Measurements from ENCODE around the gene OR5B17. TPM values are rescaled to one million over a fixed set of nuclear protein-coding genes. Genes with fewer than 3 reads are reported as not detected.

The OR5B17 gene
- total RNA-seq, 2 donors from 2014 or later, result not detected

DNA sequence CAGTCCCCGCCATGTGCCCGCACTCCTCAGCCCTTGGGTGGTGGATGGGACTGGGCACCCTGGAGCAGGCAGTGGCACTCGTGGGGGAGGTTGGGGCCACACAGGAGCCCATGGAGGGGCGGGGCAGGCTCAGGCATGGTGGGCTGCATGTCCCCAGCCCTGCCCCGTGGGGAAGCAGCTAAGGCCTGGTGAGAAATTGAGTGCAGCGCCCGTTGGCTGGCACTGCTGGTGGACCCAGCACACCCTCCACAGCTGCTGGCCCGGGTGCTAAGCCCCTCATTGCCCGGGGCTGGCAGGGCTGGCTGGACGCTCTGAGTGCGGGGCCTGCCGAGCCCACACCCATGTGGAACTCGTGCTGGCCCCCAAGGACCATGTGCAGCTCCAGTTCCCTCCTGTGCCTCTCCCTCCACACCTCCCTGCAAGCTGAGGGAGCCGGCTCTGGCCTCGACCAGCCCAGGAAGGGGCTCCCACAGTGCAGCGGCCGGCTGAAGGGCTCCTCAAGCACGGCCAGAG lies 31.7 kb upstream of the OR5B17 start:
- no peak overlapping the region for H3K4me3 ChIP-seq (ENCODE audit: low read length)
- Mint-ChIP-seq H3K27ac (no peak overlapping the region), H3K4me3 (no peak overlapping the region), H3K36me3 (ENCODE audit: low read depth) (no peaks in the 10 kb centered on the region), H3K27me3 (ENCODE audit: insufficient read depth) (no peaks in the 10 kb centered on the region), H3K9me3 (peaks cover 7% of the 10 kb centered on the region), H3K4me1 (no peaks in the 10 kb centered on the region)
- no peaks in the 10 kb centered on the region for H3K36me3 ChIP-seq (ENCODE audit: control insufficient read depth, insufficient read depth, low read length)
- no peak for DNase-seq
- H3K9me3 ChIP-seq (ENCODE audit: control insufficient read depth, low read length), result peaks cover 20% of the 10 kb centered on the region
- TF ChIP-seq, protein P1, sequence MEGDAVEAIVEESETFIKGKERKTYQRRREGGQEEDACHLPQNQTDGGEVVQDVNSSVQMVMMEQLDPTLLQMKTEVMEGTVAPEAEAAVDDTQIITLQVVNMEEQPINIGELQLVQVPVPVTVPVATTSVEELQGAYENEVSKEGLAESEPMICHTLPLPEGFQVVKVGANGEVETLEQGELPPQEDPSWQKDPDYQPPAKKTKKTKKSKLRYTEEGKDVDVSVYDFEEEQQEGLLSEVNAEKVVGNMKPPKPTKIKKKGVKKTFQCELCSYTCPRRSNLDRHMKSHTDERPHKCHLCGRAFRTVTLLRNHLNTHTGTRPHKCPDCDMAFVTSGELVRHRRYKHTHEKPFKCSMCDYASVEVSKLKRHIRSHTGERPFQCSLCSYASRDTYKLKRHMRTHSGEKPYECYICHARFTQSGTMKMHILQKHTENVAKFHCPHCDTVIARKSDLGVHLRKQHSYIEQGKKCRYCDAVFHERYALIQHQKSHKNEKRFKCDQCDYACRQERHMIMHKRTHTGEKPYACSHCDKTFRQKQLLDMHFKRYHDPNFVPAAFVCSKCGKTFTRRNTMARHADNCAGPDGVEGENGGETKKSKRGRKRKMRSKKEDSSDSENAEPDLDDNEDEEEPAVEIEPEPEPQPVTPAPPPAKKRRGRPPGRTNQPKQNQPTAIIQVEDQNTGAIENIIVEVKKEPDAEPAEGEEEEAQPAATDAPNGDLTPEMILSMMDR (conservative IDR thresholded peaks at IDR 0.05), result no peak
- WGBS, 2 experiments (ENCODE audit: insufficient coverage in 1 of 2, insufficient read length in 1 of 2), result 82 to 92% methylated on average over 10 to 18 of the region's 18 CpGs
- no peaks in the 10 kb centered on the region for H3K27me3 ChIP-seq (ENCODE audit: control insufficient read depth, insufficient read depth, low read length, poor library complexity, severe bottlenecking)
- no peak overlapping the region for H3K9ac ChIP-seq (ENCODE audit: extremely low read depth, low read length, poor library complexity, severe bottlenecking)
- no peaks in the 10 kb centered on the region for H3K4me1 ChIP-seq (ENCODE audit: control insufficient read depth, insufficient read depth, low read length)
- no peak overlapping the region for H3K27ac ChIP-seq (ENCODE audit: low read depth, low read length)

GRCh38 chr11:58354727-58355126 lies 4.1 kb downstream of the OR5B17 start:
- Mint-ChIP-seq H3K9me3 (no peaks in the 10 kb centered on the region), H3K4me1 (no peaks in the 10 kb centered on the region), H3K27ac (no peak overlapping the region), H3K27me3 (ENCODE audit: insufficient read depth) (no peaks in the 10 kb centered on the region), H3K4me3 (no peak overlapping the region), H3K36me3 (ENCODE audit: low read depth) (no peaks in the 10 kb centered on the region)
- H3K27ac ChIP-seq (ENCODE audit: low read depth, low read length), result no peak overlapping the region
- H3K9ac ChIP-seq (ENCODE audit: extremely low read depth, low read length, poor library complexity, severe bottlenecking), result no peak overlapping the region
- H3K9me3 ChIP-seq (ENCODE audit: control insufficient read depth, low read length), result no peaks in the 10 kb centered on the region
- WGBS, 2 experiments (ENCODE audit: insufficient coverage in 1 of 2, insufficient read length in 1 of 2), result 66 to 88% methylated on average over 1 to 3 of the region's 3 CpGs
- DNase-seq, result no peak
- TF ChIP-seq, protein P1 (conservative IDR thresholded peaks at IDR 0.05), result no peak
- H3K4me1 ChIP-seq (ENCODE audit: control insufficient read depth, insufficient read depth, low read length), result no peaks in the 10 kb centered on the region
- no peaks in the 10 kb centered on the region for H3K27me3 ChIP-seq (ENCODE audit: control insufficient read depth, insufficient read depth, low read length, poor library complexity, severe bottlenecking)
- H3K36me3 ChIP-seq (ENCODE audit: control insufficient read depth, insufficient read depth, low read length), result no peaks in the 10 kb centered on the region
- H3K4me3 ChIP-seq (ENCODE audit: low read length), result no peak overlapping the region

- Histone ChIP-seq H3K36me3 (ENCODE audit: control insufficient read depth, insufficient read depth, low read length) (no peaks in the 10 kb centered on the region), H3K27me3 (ENCODE audit: control insufficient read depth, insufficient read depth, low read length, poor library complexity, severe bottlenecking) (no peaks in the 10 kb centered on the region), H3K27ac (ENCODE audit: low read depth, low read length) (no peak overlapping the region), H3K4me1 (ENCODE audit: control insufficient read depth, insufficient read depth, low read length) (no peaks in the 10 kb centered on the region), H3K9me3 (ENCODE audit: control insufficient read depth, low read length) (peaks cover 30% of the 10 kb centered on the region), H3K4me3 (ENCODE audit: low read length) (no peak overlapping the region), H3K9ac (ENCODE audit: extremely low read depth, low read length, poor library complexity, severe bottlenecking) (no peak overlapping the region)
- no peaks in the 10 kb centered on the region for H3K9me3 Mint-ChIP-seq
- 83% methylated on average over 1 of the region's 2 CpGs; no CpG with 5 or more reads in 1 of the 2 experiments for WGBS, 2 experiments (ENCODE audit: insufficient coverage in 1 of 2, insufficient read length in 1 of 2)
- H3K4me1 Mint-ChIP-seq, result no peaks in the 10 kb centered on the region
- TF ChIP-seq, protein P1 (conservative IDR thresholded peaks at IDR 0.05), result no peak
- H3K27me3 Mint-ChIP-seq (ENCODE audit: insufficient read depth), result no peaks in the 10 kb centered on the region
- no peak overlapping the region for H3K4me3 Mint-ChIP-seq
- DNase-seq, result no peak
- no peaks in the 10 kb centered on the region for H3K36me3 Mint-ChIP-seq (ENCODE audit: low read depth)
- H3K27ac Mint-ChIP-seq, result no peak overlapping the region
These were observed 13.7 kb downstream of the OR5B17 start for GRCh38 chr11:58345204-58345603.
